ENCODE measurements around the gene MAPK12.

Gene MAPK12

DNA sequence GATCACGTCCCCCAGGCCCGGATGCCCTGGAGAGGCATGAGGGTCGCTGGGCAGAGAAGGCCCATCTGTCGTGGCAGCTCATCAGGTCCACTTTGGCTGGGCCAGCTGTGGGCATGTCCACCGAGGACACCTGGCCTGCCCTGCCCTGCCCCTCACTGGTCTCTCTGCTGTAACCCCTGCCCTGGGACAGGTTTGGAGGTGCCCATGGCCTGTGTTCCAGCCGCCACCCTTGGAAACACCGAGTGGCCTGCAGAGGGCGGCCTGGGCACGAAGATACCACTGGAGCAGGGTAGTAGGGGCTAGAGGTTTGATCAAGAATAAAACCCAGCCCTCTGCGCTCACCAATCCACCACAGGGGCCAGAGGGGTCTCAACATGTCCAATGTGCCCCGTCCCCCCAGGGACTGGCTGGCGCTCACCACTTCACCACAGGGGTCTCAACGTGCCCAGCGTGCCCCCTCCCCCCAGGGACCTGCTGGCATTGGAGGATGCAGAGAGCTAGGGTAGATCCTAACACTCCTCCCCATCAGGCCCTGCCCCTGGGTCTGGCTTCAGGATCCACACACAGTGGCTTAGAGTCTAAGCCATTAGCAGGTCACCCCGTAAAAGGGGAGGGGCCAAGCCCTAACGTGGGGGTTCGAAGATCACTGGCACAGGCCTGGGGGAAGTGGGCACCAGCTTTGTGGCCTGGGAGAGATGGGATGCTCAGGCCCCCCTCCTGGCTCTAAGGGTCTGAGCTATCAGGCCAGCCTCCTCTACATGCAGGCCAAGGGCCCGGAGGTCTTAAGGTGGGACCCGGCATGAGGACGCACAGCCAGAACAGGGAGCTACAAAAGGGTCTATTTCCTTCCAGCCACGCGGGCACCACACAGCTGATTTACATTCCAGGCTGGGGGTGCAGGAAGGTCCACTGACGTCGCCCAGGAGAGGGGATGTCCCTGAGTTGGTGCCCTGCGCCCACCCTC lies 9.1 kb downstream of the MAPK12 start:
- DNase-seq (ENCODE audit: low read depth): peak; percentile 71

DNA sequence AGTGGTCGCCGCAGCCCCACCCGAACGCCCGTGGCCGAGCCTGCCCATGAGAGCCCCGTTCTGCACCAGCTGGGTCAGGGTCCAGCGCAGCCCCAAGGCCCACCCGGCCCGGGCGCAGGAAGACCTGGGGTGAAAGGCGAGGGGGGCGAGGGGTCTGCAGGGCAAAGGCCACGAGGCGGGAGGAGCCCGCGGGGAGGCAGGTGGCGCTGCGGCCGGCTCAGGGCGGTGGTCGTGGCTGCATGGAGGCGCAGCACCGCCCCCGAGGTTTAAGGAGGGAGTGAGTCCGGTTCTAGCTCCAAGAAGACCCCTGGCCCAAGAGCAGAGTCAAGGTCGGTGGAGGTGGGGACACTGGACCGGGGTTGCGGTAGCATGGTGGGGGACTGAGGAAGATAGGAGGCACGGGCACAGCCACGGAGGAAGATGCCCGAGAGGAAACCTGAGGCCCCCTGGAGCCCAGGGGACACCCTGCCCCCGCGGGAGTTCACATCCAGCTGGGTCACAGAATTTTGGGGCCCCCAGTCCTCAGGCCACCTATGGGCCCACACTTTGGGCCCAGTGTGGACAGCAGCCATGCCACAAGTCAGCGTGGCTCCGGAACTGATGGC lies 9.9 kb downstream of the MAPK12 start:
- no peak for DNase-seq (ENCODE audit: low read depth)

DNA sequence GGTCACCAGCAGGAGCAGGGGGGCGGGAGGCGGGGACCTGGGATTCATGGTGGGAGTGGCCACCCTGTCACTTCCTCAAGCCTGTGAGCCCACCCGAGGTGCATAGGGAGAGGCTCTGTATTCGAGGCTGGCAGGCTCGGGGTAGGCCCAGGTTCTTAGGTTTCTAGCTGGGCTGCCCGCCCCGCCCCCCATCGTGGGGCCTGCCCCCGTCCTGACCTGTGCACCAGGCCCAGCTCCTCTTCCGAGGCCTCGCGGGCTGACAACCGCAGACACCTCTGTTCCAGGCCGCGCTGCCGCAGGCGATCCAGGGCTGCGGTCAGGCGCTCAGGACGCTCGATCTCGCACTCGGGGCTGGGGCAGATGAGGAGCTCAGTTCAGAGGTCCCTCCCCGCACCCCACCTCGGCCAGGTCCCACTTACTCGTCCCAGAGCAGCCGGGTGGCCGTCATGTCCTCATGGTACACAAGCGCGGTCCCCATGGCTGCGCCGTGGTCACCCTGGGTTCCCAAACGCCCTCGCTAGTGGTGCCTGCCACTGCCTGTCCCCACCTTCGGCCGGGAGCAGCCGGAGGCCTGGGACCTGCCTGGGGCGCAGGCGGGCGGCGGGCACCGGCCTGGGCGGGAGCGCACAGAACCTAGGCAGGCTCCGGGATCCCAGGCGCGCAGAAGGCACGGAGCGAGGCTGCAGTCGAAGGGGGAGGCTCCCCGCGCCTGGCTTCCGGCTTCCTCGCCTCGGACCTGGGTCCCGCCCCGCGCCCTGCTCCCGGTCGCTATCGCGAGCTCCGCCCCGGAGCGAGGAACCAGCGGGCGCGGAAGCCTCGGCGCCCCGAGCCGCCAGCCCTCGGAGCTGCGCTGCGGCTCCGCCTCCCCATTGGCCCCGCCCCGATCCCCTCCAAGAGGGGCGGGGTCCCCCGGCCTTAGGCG lies 10.7 kb downstream of the MAPK12 start, which contains the start of gene HDAC10:
Gene HDAC10 (minus strand): TSS at position 711 of the 922 bp plus-strand sequence. CDS start 233 bp downstream, at position 478.
- DNase-seq (ENCODE audit: low read depth): peak; percentile 83

DNA sequence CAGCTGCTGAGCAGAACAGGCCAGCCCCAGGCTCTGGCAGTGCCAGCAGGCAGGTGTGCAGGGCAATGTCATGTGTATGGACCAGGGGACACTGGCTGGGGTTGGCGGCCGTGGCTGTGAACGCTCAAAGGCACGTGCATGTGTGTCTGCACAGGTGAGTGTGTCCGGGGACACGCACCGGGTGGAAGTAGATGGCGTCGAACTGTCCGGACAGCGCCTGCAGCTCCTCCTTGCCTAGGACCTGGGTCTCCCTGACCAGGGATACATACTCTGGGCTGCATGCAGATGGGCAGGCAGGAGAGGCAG lies 11.3 kb downstream of the MAPK12 start:
- no peak for DNase-seq (ENCODE audit: low read depth)

DNA sequence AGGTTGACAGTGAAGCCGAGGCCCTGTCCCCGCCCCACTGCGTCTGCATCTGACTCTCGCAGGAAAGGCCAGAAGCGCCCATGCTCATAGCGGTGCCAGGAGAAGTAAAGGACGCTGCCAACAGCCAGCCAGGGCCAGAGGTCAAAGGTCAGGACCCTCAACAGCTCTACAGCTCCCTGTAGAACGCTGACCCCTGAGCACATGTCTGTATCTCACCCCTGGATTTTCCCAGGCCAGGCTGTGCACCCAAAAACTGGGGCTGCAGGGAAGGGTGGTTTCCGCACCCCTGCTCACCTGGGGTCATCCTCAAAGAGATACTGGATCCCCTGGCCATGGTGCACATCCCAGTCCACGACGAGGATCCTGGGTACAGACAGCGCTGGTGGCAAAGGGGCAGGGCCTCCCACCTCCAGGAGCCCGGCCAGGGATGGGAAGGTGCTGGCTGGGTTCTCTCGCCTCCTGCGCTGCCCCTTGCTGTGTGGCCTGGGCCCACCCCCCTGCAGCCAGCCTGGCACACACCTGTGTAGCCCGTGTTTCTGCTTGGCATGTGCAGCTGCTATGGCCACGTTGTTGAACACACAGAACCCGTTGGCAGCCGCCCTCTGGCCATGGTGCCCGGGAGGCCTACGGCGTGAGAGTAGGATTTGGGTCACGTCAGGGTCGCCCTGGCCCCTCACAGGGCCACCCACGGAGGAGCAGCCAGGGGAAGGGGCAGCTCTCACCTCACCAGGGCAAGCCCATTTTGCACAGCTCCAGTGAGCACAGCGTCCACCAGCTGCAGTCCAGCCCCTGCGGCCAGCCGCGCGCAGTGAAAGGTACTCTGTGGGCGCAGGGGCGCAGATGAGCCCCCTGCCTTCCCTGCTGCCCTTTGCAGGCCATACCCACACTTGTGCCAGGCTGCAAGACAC lies 11.9 kb downstream of the MAPK12 start:
- no peak for DNase-seq (ENCODE audit: low read depth)

DNA sequence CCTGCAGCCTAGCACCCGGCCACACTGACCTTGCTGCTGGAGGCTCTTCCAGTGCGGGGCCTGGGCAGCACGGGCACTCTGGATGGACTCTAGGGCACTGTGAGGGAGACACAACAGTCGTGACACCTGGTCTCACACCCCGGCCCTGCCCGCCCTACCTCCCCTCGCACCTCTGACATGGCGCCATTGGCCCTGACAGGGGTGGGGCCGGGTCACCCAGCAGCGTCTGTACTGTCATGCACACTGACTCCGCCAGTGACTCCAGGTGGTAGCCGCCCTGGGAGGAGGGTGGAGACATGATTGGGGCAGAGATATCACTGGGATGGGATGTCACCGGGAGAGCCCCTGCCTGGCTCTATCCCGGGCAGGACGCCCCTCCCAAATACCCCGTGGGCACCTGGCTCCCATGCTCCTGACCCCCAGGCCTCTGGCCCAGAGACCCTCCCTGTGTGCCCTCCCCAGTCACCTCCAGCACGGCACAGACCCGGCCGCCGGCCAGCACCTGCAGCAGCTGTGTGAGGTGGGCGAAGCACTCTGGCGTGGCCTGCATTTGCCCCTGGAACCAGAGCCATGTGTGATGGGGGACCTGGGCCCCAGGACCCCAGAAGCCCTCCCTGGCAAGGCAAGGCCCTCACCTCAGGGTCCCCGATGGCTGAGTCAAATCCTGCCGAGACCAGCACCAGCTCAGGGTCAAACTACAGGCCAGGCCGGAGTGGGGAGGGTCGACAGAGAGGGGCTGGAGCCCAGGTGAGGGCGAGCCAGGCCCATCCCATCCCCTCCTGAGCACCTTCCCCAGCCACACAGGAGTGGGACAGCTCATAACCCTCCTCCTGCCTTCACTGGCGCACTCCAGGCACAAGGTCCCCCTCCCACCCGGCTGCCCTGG lies 13.0 kb downstream of the MAPK12 start:
- DNase-seq (ENCODE audit: low read depth): no peak

DNA sequence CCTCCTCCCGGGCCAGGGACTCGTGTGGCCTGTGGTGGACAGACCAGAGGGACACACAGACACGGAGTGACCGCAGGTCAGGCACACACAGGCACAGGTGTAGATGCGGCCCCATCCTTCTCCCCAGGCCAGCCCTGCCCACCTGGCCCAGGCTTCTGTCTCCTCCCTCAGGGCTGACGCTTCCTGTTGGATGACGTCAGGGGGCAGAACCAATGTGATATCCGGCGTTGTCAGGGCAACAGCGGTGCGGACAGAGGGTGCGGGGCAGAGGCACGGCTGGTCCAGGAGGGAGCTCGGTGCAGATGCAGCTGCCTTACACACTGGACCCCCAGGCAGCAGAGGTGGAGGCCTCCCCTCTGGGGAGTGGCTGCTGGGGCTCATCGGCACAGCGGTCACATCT lies 13.7 kb downstream of the MAPK12 start:
- peak; percentile 71 for DNase-seq (ENCODE audit: low read depth)

DNA sequence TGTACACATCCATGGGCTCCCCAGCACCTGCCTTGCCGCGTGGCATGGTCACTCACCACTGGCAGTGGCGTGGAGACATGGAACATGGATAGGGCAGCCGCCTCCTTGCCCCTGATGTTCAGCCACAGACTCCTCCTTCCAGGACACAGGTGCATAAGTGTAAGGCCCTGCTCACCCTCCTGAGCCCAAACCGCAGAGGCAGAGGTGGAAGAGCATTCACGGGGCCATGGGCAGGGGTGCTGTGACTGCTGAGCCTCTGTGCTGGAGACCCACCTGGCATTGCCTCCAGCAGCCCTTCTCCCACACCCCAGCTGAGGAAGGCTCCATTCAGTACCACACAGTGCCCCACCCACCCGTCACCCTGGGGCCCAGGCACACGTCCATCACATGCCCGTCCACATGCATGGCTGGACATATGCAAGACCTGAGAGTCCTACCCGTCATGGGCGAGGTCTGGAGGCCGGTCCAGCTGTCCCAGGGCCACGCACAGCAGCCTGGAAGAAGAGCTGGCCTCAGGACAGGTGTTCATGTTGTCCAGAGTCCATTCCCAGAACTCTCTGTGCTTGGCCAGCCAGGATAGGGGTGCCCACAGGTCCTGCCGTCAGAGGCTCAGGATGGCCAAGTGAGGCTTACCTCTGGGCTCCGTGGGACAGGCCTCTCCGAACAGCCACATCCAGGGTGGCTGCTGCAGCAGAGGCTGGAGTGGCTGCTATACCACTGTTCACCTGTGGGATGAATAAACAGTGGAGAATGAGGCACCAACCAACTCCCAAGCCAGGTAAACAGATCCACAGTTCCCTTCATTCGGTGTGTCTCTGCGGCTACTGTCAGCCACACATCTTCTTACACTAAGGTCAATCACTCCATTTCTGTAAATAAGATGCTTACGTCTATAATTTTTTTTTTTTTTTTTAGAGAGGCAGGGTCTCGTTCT lies 15.0 kb downstream of the MAPK12 start:
- DNase-seq (ENCODE audit: low read depth): no peak

DNA sequence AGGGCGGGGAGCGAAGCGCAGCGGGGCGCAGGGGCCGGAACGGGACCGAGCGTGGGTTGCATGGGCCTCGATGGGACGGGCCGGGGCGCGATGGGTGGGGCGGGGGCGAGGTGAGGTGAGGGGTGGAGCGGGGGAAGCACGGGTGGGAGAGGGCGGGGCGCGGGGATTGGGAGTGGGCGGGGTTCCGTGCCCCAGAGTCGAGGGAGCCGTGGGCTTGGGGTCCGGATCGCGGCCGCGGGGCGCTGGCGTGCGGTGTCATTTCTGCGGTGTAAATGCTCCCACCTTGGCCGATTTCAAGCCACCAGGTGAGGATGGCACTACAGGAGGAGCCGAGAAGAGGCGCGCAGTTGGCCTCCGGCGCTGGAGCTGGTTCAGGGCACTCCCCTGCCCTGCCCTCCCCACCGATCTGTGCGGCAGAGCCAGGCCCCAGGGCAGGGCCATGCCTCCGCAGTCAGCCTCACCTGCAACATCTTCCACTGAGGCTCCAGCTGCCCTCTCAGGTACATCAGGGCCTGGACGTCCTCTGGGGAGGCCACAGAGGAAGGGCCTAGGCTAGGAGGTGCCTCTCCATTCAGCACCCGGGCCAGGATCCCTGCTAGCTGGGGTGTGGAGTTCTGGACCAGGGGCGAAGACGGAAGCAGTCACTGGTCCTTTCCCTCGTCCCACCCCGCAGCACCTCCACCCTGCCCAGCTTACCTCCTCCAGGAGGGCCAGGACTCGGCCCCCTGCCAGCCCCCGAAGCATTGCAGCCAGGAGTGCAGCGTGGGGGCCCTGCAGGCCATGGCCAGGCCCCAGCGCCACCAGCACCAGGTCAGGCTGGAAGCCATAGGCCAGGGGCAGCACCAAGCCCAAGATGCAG lies 16.0 kb downstream of the MAPK12 start:
- no peak for DNase-seq (ENCODE audit: low read depth)

DNA sequence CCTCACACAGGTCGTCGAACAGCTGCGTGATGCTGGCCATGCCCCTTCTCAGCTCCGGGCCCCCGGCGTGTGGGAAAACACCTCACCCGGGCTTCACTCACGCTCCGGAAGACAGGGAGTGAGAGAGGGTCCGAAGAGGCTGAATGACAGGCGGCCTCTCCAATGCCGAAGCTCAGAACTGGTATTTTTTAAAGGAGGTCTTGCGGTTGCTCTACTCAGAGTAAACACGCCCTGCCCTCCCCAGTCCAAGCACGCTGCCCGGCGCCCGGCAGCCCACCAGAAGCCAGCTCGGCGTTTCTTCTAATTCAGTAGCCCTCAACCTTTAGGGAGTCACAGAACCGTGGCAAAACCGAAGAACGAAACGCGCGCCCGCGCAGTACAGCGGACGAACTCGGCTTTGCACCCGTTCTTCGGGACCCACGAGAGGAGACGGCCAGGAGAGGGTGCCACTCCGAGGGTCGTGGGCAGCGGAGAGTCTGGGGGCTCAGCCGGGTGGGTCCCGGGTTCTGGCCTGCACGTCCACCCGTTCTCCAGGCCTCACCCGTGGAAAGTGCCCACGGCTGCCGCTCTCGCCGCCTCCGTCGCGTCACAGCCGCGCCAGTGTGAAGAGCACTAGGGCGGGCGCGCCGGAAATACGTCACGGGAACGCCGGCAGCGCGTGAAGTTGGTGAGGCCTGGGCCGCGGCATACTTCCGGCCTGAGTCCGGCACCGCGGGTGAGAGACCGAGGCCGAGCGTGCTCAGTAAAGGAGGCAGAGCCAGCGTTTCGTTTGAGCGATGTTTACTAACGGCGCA lies 16.9 kb downstream of the MAPK12 start, which contains the start of gene TUBGCP6:
Gene TUBGCP6 (minus strand): TSS at position 604 of the 794 bp plus-strand sequence. CDS start 564 bp downstream, at position 40.
- peak; percentile 92 for DNase-seq (ENCODE audit: low read depth)

DNA sequence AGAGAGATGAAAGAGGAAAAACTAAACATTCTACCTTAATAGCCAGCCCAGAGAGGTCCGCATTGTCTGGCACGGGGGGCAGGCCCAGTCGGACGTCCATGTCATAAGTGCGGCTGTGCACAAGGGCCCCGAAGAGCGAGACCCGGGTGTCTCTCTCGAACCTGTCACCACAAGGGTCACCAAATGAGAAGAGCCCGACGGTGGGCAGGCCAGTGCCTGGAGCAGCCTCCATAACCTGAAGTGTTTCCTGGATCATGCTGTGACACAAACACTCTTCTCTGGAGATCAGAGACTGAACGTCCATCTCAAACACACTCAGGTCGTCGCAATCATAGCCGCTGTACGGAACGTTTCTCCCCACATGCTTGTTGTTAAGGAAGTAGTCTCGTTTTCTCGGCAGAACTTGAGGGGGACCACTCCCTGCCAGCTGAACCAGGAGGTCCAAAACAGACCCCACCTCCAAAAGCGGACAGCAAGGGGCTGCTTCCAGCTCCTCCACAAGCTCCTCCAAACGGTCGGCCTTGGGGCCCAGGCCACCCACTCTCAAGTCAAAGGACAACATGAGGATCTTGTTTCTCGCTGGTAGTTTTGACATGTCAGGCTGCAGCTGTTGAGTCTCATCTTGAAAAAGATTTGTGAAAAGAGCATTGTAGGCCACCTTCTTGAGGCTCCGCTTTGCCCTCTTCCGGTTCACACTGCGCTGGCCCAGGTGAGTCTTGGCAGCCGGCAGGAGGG lies 17.6 kb downstream of the MAPK12 start:
- no peak for DNase-seq (ENCODE audit: low read depth)

DNA sequence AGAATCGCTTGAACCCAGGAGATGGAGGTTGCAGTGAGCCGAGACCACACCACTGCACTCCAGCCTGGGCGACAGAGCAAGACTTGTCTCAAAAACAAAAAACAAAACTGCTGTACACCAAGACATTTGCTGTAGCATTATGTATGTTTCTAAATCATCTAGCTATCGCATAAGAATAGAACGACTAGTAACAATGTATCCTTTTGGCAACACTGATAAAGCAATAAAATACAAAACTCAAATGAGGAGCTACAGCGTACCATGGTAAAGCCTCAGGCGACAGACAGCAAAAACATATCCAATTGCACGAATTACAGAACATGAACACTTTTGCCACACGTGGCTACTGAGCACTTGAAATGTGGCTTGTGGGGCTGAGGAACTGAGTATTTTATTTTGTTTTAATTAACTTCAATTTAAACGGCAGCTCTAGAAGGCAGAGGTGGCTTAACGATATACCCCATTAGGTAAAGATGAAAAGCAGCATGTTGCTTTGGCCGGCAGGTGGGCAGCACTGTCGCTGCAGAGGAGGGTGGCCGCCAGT lies 19.0 kb downstream of the MAPK12 start:
- DNase-seq (ENCODE audit: low read depth): no peak

DNA sequence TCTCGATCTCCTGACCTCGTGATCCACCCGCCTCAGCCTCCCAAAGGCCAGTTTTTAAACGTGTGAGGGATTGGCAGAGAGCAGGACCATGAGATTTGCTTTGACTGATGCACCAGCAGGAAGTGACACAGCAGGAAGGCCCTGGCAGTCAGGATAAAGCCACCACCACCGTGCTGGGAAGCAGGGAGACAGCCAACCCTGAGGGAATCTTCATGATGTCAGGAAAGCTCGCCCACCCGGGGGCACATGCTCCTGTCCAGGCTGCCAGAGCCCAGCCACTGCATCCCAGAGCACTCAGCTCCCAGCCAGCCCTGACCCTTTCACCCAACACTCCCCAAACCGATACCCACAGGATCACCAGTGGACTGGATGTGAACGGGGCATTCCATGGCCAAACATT lies 22.7 kb downstream of the MAPK12 start:
- DNase-seq (ENCODE audit: low read depth): no peak

DNA sequence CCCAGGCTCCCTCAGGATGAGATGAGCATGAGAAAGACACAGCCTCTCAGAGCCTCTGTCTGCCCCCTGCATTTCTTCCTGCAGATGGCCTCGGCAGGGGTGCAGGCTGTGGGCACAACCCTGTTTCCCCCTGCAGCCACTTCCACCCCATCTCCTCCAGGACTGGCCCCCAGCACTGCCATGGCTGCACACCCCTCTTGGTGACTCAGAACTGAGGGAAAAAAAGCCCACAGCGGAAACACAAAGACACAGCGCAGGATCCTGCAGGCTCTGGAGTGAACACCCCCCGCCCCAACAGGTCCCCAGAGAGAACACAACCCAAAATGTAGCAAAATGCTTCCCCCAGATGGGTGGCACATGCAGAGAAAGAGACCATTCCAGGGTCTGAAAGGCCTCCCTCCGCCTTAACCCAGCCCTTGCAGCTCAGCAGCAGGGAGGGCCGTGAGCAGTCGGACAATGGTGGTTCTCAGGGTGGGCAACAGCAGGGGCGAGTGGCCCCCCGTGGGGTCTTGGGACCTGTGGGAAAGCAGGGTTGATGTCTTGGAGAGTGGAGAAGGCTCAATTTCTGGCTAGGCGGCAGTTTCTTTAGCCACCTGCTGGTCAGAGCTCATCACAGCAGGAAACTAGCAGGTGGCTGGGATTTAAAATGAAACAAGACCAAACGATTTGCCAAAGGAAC lies 24.6 kb downstream of the MAPK12 start:
- DNase-seq (ENCODE audit: low read depth): no peak

DNA sequence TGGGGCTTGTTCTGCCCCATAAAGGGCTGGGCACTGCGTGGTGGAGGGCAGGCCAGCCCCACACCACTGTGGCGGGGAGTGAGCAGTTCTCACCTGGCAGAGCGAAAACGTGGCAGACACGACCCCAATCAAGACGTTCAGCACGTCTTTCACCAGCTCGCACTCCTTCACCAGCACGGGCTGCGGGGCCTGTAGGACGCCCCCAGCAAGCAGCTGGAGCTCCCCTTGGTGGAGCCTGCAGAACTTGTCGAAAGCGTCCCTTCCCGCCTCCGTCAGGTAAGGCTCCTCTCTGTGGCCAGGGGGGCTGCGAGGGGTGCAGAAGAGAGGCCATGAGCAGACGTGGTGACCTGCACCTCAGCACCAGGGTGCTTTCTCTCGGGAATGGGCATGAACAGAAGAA lies 28.3 kb downstream of the MAPK12 start:
- no peak for DNase-seq (ENCODE audit: low read depth)

Data from EH (cell line).